Epithelial cell of proximal tubule (primary cell): ENCODE measurements around the gene MAS1. TPM values are rescaled to one million over a fixed set of nuclear protein-coding genes. Genes with fewer than 3 reads are reported as not detected.
A peak's percentile ranks its signal among the peaks of the same experiment; 100 is the strongest.

Experiments used
- DNase-seq: peaks from one replicate; pipeline ENCODE4 v3.0.0-alpha.2; 2011; ENCODE audit warnings: low read depth
- H3K4me3 ChIP-seq: 2 replicates; pipeline ENCODE4 v1.5.1; 2011; ENCODE audit warnings: low read depth, mild to moderate bottlenecking, low read length
- CTCF ChIP-seq: conservative IDR thresholded peaks from 2 replicates; pipeline ENCODE4 v1.5.1; 2012; ENCODE audit warnings: low read depth, mild to moderate bottlenecking, low read length
- total RNA-seq: library from RNA; depleted of rRNA; stranded (reverse); fragments of >200 nt; gene quantifications from 2 replicates; pipeline ENCODE4 v1.2.3, GENCODE V29; 2015

Gene MAS1
- total RNA-seq, 1 donor from 2014 or later = not detected

GRCh38 chr6:159892053-159892452 is 1.3 kb downstream of the MAS1 start:
- DNase-seq = no peak
- TF ChIP-seq CTCF = no peak
- H3K4me3 ChIP-seq = no peak overlapping the region

GRCh38 chr6:159893064-159893463 is 2.3 kb downstream of the MAS1 start:
- no peak for TF ChIP-seq CTCF
- H3K4me3 ChIP-seq = no peak overlapping the region
- no peak for DNase-seq

GRCh38 chr6:159894991-159895390 is 4.2 kb downstream of the MAS1 start:
- TF ChIP-seq CTCF = no peak
- no peak overlapping the region for H3K4me3 ChIP-seq
- DNase-seq = no peak

- no peak for TF ChIP-seq CTCF
- no peak overlapping the region for H3K4me3 ChIP-seq
- DNase-seq = no peak
Measured at GRCh38 chr6:159897603-159898002, 6.8 kb downstream of the MAS1 start.

- no peak overlapping the region for H3K4me3 ChIP-seq
- DNase-seq = no peak
- no peak for TF ChIP-seq CTCF
Measured at GRCh38 chr6:159898519-159898918, 7.7 kb downstream of the MAS1 start.

GRCh38 chr6:159899994-159900745 is 9.4 kb downstream of the MAS1 start:
- no peak overlapping the region for H3K4me3 ChIP-seq
- no peak for TF ChIP-seq CTCF
- DNase-seq = peak; percentile 58

- DNase-seq = no peak
- H3K4me3 ChIP-seq = no peak overlapping the region
- no peak for TF ChIP-seq CTCF
Measured at GRCh38 chr6:159902620-159903019, 11.8 kb downstream of the MAS1 start.
